Neuronal stem cell (in vitro differentiated cells): ENCODE results near the gene STIMATE.

Source experiments
- DNase-seq: peaks from one replicate; pipeline ENCODE4 v3.0.0-alpha.2; 2013; ENCODE audit warnings: low spot score
- H2AFZ ChIP-seq: one replicate; pipeline ENCODE4 v1.6.1; 2013; ENCODE audit warnings: mild to moderate bottlenecking, low read length, inconsistent platforms
- H2AK5ac ChIP-seq: 2 replicates; pipeline ENCODE4 v1.6.1; 2013; ENCODE audit warnings: low read depth, mild to moderate bottlenecking, inconsistent platforms, low read length, moderate library complexity, mixed read lengths
- H2BK120ac ChIP-seq: 2 replicates; pipeline ENCODE4 v1.6.1; 2013; ENCODE audit warnings: low read depth, mild to moderate bottlenecking, inconsistent platforms, low read length, moderate library complexity, mixed read lengths
- H2BK12ac ChIP-seq: one replicate; pipeline ENCODE4 v1.6.1; 2013; ENCODE audit warnings: low read length, inconsistent platforms
- H2BK15ac ChIP-seq: 2 replicates; pipeline ENCODE4 v1.6.1; 2013; ENCODE audit warnings: mild to moderate bottlenecking, low read length, inconsistent platforms, mixed read lengths
- H2BK5ac ChIP-seq: one replicate; pipeline ENCODE4 v1.6.1; 2013; ENCODE audit warnings: inconsistent platforms, mild to moderate bottlenecking, low read length, moderate library complexity
- H3K14ac ChIP-seq: one replicate; pipeline ENCODE4 v1.6.1; 2013; ENCODE audit warnings: low read length, inconsistent platforms
- H3K18ac ChIP-seq: 2 replicates; pipeline ENCODE4 v1.6.1; 2013; ENCODE audit warnings: low read length, inconsistent platforms
- H3K23ac ChIP-seq: 2 replicates; pipeline ENCODE4 v1.6.1; 2013; ENCODE audit warnings: low read depth, mild to moderate bottlenecking, mixed read lengths, low read length, inconsistent platforms; ENCODE audit not compliant: poor library complexity
- H3K27ac ChIP-seq: replicated peaks from 3 replicates; pipeline ENCODE4 v1.5.1; 2013; ENCODE audit warnings: low read length, inconsistent platforms
- H3K27me3 ChIP-seq, 3 experiments: 2 replicates each; pipeline ENCODE4 v1.6.1; 2013; ENCODE audit warnings: low read length in 3 of 3, mild to moderate bottlenecking in 2 of 3, inconsistent platforms in 1 of 3, low read depth in 1 of 3, mixed read lengths in 1 of 3, moderate library complexity in 1 of 3; ENCODE audit not compliant: control insufficient read depth in 3 of 3, insufficient read depth in 3 of 3
- H3K36me3 ChIP-seq, 2 donors: replicated peaks in 1 of 2; 2 replicates each; pipeline ENCODE4 v1.6.1; 2013; ENCODE audit warnings: low read length in 2 of 2; ENCODE audit not compliant: control insufficient read depth in 2 of 2, insufficient read depth in 2 of 2
- H3K4ac ChIP-seq: 2 replicates; pipeline ENCODE4 v1.6.1; 2013; ENCODE audit warnings: inconsistent platforms, mild to moderate bottlenecking, low read length, moderate library complexity
- H3K4me1 ChIP-seq, 2 donors: 1 replicate in 1 of 2; 2 replicates in 1 of 2; pipeline ENCODE4 v1.6.1; 2013; ENCODE audit warnings: low read length in 2 of 2, low read depth in 1 of 2; ENCODE audit not compliant: control insufficient read depth in 2 of 2, insufficient read depth in 1 of 2
- H3K4me2 ChIP-seq: one replicate; pipeline ENCODE4 v1.6.1; 2013; ENCODE audit warnings: mild to moderate bottlenecking, low read length, inconsistent platforms; ENCODE audit not compliant: insufficient read depth, poor library complexity, severe bottlenecking
- H3K4me3 ChIP-seq, 2 donors: 2 replicates each; pipeline ENCODE4 v1.5.1; 2013; ENCODE audit warnings: low read length in 2 of 2, mild to moderate bottlenecking in 2 of 2, inconsistent platforms in 1 of 2, moderate library complexity in 1 of 2
- H3K79me1 ChIP-seq: one replicate; pipeline ENCODE4 v1.6.1; 2013; ENCODE audit warnings: low read depth, mild to moderate bottlenecking, inconsistent platforms, low read length, moderate library complexity
- H3K9ac ChIP-seq: one replicate; pipeline ENCODE4 v1.6.1; 2013; ENCODE audit warnings: mild to moderate bottlenecking, low read depth, low read length, inconsistent platforms; ENCODE audit not compliant: poor library complexity
- H3K9me3 ChIP-seq, 2 donors: replicated peaks in 1 of 2; 2 replicates each; pipeline versions ENCODE3 to v1.6.1; 2013; ENCODE audit warnings: low read length in 2 of 2, mild to moderate bottlenecking in 2 of 2, inconsistent platforms in 1 of 2, low read depth in 1 of 2, mixed read lengths in 1 of 2, moderate library complexity in 1 of 2; ENCODE audit not compliant: control insufficient read depth in 2 of 2, insufficient read depth in 1 of 2
- H4K8ac ChIP-seq: one replicate; pipeline ENCODE4 v1.6.1; 2013; ENCODE audit warnings: low read depth, mild to moderate bottlenecking, inconsistent platforms, low read length, moderate library complexity
- H4K91ac ChIP-seq: one replicate; pipeline ENCODE4 v1.6.1; 2013; ENCODE audit warnings: low read length, low read depth, mild to moderate bottlenecking, inconsistent platforms; ENCODE audit not compliant: poor library complexity
- WGBS, 2 donors: extraction: QIAGEN DNeasy Blood & Tissue Kit; methylation state at CpG; one replicate each; pipeline ENCODE4 v1.1.7; 2013; ENCODE audit warnings: missing lambda C conversion rate in 2 of 2, mixed read lengths in 1 of 2; ENCODE audit not compliant: insufficient read length in 2 of 2, insufficient replicate concordance in 1 of 2; ENCODE audit errors: extremely low coverage in 2 of 2; 5-methylcytosine and 5-hydroxymethylcytosine counted together

The STIMATE gene

DNA sequence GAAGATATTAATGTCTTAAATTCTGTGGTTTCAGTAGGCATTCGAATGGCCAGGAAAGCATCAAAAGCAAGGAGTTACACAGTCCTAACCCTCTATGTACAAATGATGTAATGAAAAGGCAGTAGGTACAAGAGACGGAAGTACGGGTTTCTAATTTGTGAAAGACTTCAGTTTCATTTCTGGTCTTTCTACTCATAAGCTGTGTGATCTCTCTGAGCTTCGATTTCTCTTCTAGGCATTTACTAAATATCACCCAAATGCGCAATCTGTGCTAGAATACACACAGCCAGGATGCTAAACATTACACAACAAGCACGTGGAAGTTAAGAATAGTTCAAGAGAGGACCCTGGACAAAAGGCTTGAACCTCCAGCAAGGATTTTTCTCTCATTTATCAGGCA lies 17.9 kb upstream of the STIMATE start:
- H3K27ac ChIP-seq: no peak overlapping the region
- WGBS, 2 donors: no CpG with 5 or more reads among the region's 6 CpGs
- no peak overlapping the region for H3K18ac ChIP-seq
- H4K91ac ChIP-seq: no peak overlapping the region
- H3K79me1 ChIP-seq: no peaks in the 10 kb centered on the region
- H2AFZ ChIP-seq: no peak overlapping the region
- no peak overlapping the region for H2BK5ac ChIP-seq
- no peaks in the 10 kb centered on the region for H3K27me3 ChIP-seq
- no peaks in the 10 kb centered on the region for H3K9me3 ChIP-seq
- H3K4me1 ChIP-seq: no peaks in the 10 kb centered on the region
- peaks cover 17 to 92% of the 10 kb centered on the region in 2 donors for H3K36me3 ChIP-seq
- H2AK5ac ChIP-seq: no peak overlapping the region
- H3K9ac ChIP-seq: no peak overlapping the region
- no peak overlapping the region for H3K23ac ChIP-seq
- H2BK120ac ChIP-seq: no peak overlapping the region
- no peak overlapping the region for H3K4ac ChIP-seq
- H3K4me2 ChIP-seq: no peak overlapping the region
- H2BK15ac ChIP-seq: no peak overlapping the region
- no peak overlapping the region for H4K8ac ChIP-seq
- no peak overlapping the region for H3K4me3 ChIP-seq
- DNase-seq: no peak
- no peak overlapping the region for H2BK12ac ChIP-seq
- no peak overlapping the region for H3K14ac ChIP-seq

DNA sequence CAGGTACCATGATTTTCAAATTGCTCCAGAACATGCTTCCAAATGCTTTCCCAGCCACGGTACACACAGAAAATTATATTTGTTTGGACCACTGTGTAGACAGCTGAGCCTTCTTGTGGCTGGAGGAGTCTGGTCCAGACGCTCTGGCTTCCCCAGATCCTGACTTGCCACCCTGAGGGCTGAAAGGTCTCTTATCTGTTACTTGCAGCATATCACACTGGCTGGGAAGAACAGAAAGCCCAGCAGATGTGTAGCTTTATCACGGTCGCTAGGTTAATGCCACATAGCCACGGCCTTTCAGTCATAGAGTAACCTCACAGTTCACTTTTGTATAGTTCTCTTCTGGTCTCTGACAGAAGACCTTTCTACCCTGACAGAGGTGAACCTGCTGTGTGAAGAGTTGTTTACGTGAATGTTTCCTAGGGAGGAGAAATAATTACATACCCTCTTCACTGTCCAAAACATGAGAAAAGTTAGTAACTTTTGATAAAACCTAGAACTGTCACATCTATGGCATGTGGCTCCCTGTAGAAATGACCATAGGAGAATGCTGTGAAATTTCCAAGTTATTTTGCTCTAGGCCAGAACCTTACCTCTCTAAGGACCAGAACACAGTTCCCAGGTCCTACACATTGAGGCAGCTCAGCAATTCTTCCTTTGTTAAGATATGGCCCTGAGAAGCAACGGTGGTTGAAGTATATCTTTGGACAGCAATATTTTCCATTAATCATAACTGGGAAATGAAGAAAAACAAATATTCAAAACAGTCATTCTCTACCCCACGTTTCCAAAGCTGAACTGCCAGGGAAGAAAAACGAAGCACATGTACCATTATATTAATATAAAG lies 15.8 kb upstream of the STIMATE start:
- Histone ChIP-seq H3K27ac (no peak overlapping the region), H4K91ac (no peak overlapping the region), H3K4me3 (no peak overlapping the region), H3K79me1 (no peaks in the 10 kb centered on the region), H3K9me3 (no peaks in the 10 kb centered on the region), H3K23ac (no peak overlapping the region), H3K4me2 (no peak overlapping the region), H2AFZ (no peak overlapping the region), H3K14ac (no peak overlapping the region), H2BK120ac (no peak overlapping the region), H3K9ac (no peak overlapping the region), H2BK5ac (no peak overlapping the region), H2BK12ac (no peak overlapping the region), H3K4ac (no peak overlapping the region), H2AK5ac (no peak overlapping the region), H2BK15ac (no peak overlapping the region), H3K18ac (no peak overlapping the region), H3K36me3 (peaks cover 12 to 80% of the 10 kb centered on the region in 2 donors), H3K27me3 (no peaks in the 10 kb centered on the region), H3K4me1 (no peaks in the 10 kb centered on the region), H4K8ac (no peak overlapping the region)
- DNase-seq: no peak
- WGBS, 2 donors: no CpG with 5 or more reads among the region's 9 CpGs

DNA sequence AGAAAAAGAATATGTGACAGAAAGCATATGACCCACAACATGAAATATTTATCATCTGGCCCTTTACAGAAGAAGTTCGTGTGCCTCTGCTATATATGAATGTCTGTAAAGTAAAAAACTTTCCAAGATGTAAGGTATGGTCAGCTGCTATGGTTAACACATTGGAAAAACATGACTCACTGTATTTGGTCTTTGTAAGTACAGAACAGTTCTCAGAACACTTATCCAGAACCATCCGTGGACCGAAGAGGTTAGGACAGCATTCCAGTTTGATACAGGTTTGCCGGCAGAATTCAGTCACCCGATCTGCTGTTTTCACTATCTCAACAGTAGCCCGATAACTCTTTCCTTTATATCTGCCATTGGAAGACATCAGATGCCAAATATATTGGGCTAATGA lies 13.5 kb upstream of the STIMATE start:
- Histone ChIP-seq H3K27me3 (no peaks in the 10 kb centered on the region), H3K14ac (no peak overlapping the region), H3K27ac (no peak overlapping the region), H2BK12ac (no peak overlapping the region), H3K4me3 (no peak overlapping the region), H2AFZ (no peak overlapping the region), H3K36me3 (peaks cover 14 to 84% of the 10 kb centered on the region in 2 donors), H4K91ac (no peak overlapping the region), H4K8ac (no peak overlapping the region), H3K4me1 (no peaks in the 10 kb centered on the region), H3K4me2 (no peak overlapping the region), H2AK5ac (no peak overlapping the region), H3K23ac (no peak overlapping the region), H2BK120ac (no peak overlapping the region), H3K9ac (no peak overlapping the region), H2BK5ac (no peak overlapping the region), H2BK15ac (no peak overlapping the region), H3K79me1 (no peaks in the 10 kb centered on the region), H3K4ac (no peak overlapping the region), H3K18ac (no peak overlapping the region), H3K9me3 (no peaks in the 10 kb centered on the region)
- no peak for DNase-seq
- no CpG with 5 or more reads among the region's 6 CpGs for WGBS, 2 donors

DNA sequence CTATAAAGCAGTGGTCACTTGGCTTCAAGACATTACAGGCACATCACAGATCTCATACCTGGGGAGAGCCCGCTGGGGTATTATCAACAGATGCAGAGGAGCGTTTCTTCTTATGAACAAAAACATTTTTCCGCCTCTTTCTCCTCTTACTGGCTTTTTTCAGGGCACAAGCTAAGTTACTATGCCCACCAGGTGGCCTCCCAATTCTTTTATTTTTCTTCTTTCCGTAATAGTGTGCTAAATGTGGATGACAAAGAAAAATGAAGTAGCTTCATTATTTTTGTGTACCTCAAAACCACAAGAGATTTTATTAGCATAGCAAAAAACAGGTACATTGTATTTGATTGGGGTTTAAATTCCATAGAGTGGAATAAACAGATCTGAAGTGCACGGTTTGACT lies 10.1 kb upstream of the STIMATE start:
- no peak overlapping the region for H4K91ac ChIP-seq
- no peak overlapping the region for H2BK12ac ChIP-seq
- no peak overlapping the region for H3K4me2 ChIP-seq
- H3K4me3 ChIP-seq: no peak overlapping the region
- no peak overlapping the region for H4K8ac ChIP-seq
- H2BK5ac ChIP-seq: no peak overlapping the region
- no peak overlapping the region for H2AK5ac ChIP-seq
- H3K36me3 ChIP-seq: peaks cover 6 to 84% of the 10 kb centered on the region in 2 donors
- no peak overlapping the region for H3K27ac ChIP-seq
- H3K27me3 ChIP-seq: no peaks in the 10 kb centered on the region
- DNase-seq: no peak
- no peaks in the 10 kb centered on the region for H3K9me3 ChIP-seq
- WGBS, 2 donors: no CpG with 5 or more reads among the region's 5 CpGs
- no peak overlapping the region for H3K14ac ChIP-seq
- H2AFZ ChIP-seq: no peak overlapping the region
- H3K4ac ChIP-seq: no peak overlapping the region
- no peak overlapping the region for H3K23ac ChIP-seq
- no peaks in the 10 kb centered on the region for H3K4me1 ChIP-seq
- no peak overlapping the region for H3K18ac ChIP-seq
- no peak overlapping the region for H2BK120ac ChIP-seq
- H3K79me1 ChIP-seq: no peaks in the 10 kb centered on the region
- H3K9ac ChIP-seq: no peak overlapping the region
- H2BK15ac ChIP-seq: no peak overlapping the region
